GM18873 (cell line): ENCODE data around the gene GPR143.
A peak's percentile ranks its signal among the peaks of the same experiment; 100 is the strongest.

Experiments
- ATAC-seq: cut with Tn5 transposase; IDR thresholded peaks from one replicate; pipeline ENCODE4 v1.9.1; 2021; ENCODE audit warnings: mild to moderate bottlenecking, moderate library complexity, moderate number of reproducible peaks; ENCODE audit not compliant: unreplicated experiment, low FRiP score

Gene GPR143

GRCh38 chrX:9677098-9677739, 88.4 kb downstream of the GPR143 start:
- ATAC-seq: peak; percentile 98

- no peak for ATAC-seq
Measured at GRCh38 chrX:9676738-9677097, 88.9 kb downstream of the GPR143 start.

GRCh38 chrX:9676306-9676705, 89.3 kb downstream of the GPR143 start:
- no peak for ATAC-seq
